H1 (cell line): ENCODE data around the gene ARHGAP21. TPM values are rescaled to one million over a fixed set of nuclear protein-coding genes. Genes with fewer than 3 reads are reported as not detected.

Experiments used
- CHD7 ChIP-seq: fragments of 300-600 bp; sonication (generic); IDR thresholded peaks from 2 replicates; pipeline ENCODE4 v1.7.1; 2012; ENCODE audit warnings: low read length, moderate library complexity, mild to moderate bottlenecking, inconsistent platforms; ENCODE audit not compliant: insufficient replicate concordance
- CTCF ChIP-seq, 3 experiments: IDR thresholded peaks; 1 replicate in 2 of 3; 2 replicates in 1 of 3; pipeline versions ENCODE4 v1.5.1 to v1.6.1; 2011; ENCODE audit warnings: low read length in 3 of 3, mild to moderate bottlenecking in 3 of 3, inconsistent platforms in 2 of 3, low read depth in 1 of 3, moderate library complexity in 1 of 3; ENCODE audit not compliant: insufficient read depth in 1 of 3; ENCODE audit errors: control extremely low read depth in 1 of 3
- EGR1 ChIP-seq: IDR thresholded peaks from 2 replicates; pipeline ENCODE4 v1.6.1; 2011; ENCODE audit warnings: low read depth, low read length, borderline replicate concordance
- FOSL1 ChIP-seq: IDR thresholded peaks from 2 replicates; pipeline ENCODE4 v1.6.1; 2011; ENCODE audit warnings: mild to moderate bottlenecking, low read depth, low read length, moderate library complexity; ENCODE audit not compliant: insufficient read depth
- HDAC6 ChIP-seq: IDR thresholded peaks from one replicate; pipeline ENCODE4 v1.7.1; 2012; ENCODE audit warnings: low read depth, mild to moderate bottlenecking, inconsistent platforms, low read length, moderate library complexity
- JUN ChIP-seq: IDR thresholded peaks from 2 replicates; pipeline ENCODE4 v1.6.1; 2011; ENCODE audit warnings: low read depth, mild to moderate bottlenecking, improper control_type of control experiment, low read length
- KDM1A ChIP-seq: fragments of 200-600, 300-600 bp; sonication (generic); IDR thresholded peaks from 2 replicates; pipeline ENCODE4 v1.7.1; 2016; ENCODE audit warnings: mild to moderate bottlenecking, low read length, borderline replicate concordance
- RXRA ChIP-seq: IDR thresholded peaks from 2 replicates; pipeline ENCODE4 v1.6.1; 2011; ENCODE audit warnings: low read depth, mild to moderate bottlenecking, low read length, moderate library complexity; ENCODE audit not compliant: insufficient read depth
- TAF1 ChIP-seq: IDR thresholded peaks from 2 replicates; pipeline ENCODE4 v1.6.1; 2011; ENCODE audit warnings: mild to moderate bottlenecking, low read depth, low read length
- polyA plus RNA-seq, 7 experiments: library from polyadenylated mRNA; depleted of rRNA in 3 of 7; stranded (reverse) in 5 of 7; unstranded in 2 of 7; fragments of >200 nt in 5 of 7; fragments of 200-250 nt in 2 of 7; gene quantifications; 1 replicate in 5 of 7; 2 replicates in 1 of 7; 4 replicates in 1 of 7; pipeline versions ENCODE4 v1.2.1 to v1.2.3, GENCODE V29; 2011 to 2013; ENCODE audit warnings: missing spikeins in 2 of 7, mixed read lengths in 2 of 7
- total RNA-seq: library from RNA; stranded (reverse); fragmentation: NEBNext Ultra II Directional; extraction: Animal tissue kit (Norgen Biotek cat#: 25700); gene quantifications from 2 replicates; pipeline ENCODE4 v1.2.1, GENCODE V29; 2021

ARHGAP21 gene
- total and polyA plus RNA-seq, 2 of the 8 experiments (the other 6 are each of a cell fraction or from before 2014, with no cell fraction given): 14.4 to 35.3 TPM

- no peak for TF ChIP-seq CHD7
- TF ChIP-seq EGR1: no peak
- TF ChIP-seq RXRA: no peak
- TF ChIP-seq JUN: no peak
- TF ChIP-seq HDAC6: no peak
- no peak for TF ChIP-seq TAF1
- TF ChIP-seq KDM1A: no peak
- no peak for TF ChIP-seq FOSL1
- TF ChIP-seq CTCF (IDR thresholded peaks at IDR 0.05; ENCODE audit: control extremely low read depth in 1 of 3, insufficient read depth in 1 of 3, low read depth in 1 of 3, low read length in 3 of 3): no peak
Measured at GRCh38 chr10:24726626-24727025, 2.9 kb upstream of the ARHGAP21 start (continued).
